HTERT RPE-1 (cell line): Measurements from ENCODE around the gene LZTR1.
"Not testable (repeated sequence)": the region's sequence is repeated elsewhere in the genome, so short reads cannot be mapped to it uniquely, and the experiment has no call there.

Experiments used
- in situ Hi-C: fragments of 300-500 bp; cut with MboI; formaldehyde crosslinking; loops from 4 replicates; pipeline ENCODE4 v1.14.3; 2020; ENCODE audit warnings: low sequenced_read_pairs

Gene LZTR1

DNA sequence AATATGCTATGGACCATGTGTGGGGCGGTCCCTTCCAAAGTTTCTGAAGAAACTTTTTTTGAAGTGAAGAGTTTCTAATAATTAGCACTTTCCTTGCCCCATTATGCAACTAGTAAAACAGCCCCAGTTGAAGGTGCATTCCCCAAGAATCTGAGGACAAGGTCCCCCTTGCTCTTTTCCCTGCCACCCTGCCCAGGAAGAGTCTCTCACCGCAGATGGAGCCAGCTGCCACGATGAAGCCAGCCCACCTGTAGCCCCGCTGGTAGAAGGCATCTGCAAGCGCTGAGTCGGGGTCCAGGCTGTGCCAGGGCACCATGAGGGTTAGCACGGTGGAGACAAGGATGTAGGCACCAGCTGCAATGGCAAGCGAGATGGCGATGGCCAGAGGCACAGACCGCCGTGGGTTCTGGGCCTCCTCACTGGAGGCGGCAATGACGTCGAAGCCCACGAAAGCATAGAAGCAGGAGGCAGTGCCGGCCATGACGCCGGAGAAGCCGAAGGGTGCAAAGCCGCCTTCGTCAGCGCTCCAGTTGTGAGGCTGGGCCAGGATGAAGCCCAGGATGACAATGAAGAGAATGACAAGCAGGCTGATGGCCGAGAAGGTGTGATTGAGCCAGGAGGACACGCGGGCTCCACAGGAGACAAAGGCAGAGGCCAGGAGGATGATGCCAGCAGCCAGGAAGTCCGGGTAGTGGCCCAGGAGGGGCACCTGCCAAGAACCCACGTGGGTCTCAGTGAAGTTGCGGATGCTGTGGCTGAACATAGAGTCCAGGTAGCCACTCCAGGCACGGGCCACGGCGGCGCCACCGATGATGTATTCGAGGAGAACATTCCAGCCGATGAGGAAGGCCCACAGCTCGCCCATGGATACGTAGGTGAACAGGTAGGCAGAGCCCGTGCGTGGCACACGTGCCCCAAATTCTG is 48.8 kb downstream of the LZTR1 start:
- in situ Hi-C loops: no loop called here

DNA sequence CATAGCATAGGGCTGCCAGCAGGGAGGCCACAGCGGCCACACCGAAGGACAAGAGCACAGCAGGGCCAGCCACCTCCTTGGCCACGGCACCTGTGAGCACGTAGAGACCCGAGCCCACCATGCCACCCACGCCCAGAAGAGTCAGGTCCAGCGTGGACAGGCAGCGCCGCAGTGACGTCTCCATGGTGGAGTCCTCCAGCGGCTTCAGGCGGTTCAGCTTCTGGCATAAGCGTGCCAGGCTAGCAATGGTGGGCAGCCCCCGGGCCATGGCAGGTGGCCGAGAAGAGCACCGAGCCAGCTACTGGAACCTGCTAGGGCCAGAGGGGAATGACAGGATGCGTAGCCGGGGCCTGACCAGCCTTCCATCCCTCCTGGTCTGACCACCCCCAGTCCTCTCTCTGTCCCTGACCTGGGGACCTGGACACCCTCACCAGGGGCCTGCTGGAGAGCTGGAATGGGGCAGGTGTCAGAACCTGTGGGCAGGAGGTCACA is 49.5 kb downstream of the LZTR1 start:
- in situ Hi-C loops: no loop called here

DNA sequence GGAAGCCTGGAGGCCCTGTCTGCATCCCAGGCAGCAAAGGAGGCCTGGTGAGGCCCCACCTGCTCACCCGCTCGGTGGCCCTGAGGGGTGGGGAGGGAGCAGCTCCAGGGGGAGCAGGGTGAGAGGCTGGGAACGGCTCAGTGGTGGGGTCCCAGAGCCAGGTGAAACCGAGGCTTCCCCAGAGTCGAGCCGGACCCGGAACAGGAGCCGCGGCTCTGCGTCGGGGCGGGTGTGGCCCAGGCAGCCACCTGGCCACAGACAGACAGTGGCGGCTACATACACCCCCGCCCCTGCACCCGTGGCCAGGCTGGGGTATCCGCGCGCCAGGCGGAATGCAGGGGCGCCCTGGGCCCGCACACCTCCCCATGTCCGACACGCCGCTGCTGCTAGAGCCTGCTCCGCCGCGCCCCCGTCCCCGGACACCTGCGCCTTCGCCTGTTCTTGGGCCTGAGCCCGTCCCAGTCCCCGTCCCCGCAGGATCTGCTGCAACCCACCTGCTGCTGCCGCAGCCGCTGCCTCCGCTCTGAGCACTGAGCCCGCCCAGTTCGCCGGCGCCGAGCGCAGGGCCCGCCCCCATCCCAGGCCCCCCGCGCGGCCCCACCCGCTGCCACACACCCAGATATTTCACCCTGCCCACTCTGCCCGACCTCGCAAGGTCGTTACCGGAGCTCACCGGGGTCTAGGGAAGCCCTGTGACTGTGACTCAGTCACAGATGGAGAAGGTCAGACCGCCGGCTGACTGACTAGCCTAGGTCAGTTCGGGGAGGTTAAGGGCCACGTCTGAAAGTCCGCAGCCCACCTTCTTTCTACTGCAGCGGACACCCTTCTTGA is 50.2 kb downstream of the LZTR1 start, which contains the start of gene SLC7A4:
Gene SLC7A4, minus strand, starts transcription at position 525 of the 831 bp plus-strand sequence. CDS start 749 bp downstream, outside the sequence.
- in situ Hi-C loops: no loop called here

DNA sequence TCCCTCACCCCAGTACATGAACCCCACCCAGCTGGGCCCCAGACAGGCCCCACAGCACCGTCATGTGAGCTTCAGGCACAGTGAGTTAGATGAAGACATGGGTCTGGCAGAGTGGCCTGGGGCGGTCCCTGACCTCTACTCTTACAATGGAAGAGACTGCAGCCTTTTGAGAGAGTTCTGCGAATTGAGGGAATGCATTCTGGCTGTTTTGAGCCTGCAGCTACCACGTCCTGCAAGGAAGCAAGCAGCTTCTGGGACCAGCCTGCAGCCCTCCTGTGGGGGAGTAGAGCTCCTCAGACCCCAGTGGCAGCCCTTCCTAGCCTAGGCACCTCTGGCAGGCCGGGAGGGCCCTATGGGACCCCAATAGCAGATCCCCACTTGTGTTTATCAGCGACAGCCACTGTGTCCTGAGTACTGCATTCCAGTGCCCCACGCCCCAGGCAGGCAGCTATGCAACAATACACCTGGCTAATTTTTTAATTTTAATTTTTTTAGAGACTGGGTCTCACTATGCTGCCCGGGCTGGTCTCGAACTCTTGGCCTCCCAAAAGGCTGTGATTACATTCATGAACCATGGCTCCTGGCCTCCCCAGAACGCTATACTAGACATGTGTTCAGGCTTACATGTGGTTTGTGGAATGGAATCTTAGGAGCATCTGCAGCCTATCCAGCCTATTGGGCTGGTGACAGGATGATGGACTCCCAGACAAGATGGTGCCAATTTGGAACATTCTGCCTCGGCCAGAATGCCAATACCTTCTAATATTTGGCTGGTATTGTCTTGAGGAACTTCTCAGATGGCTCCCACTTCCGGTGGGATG is 51.0 kb downstream of the LZTR1 start:
- in situ Hi-C loops: no loop called here

DNA sequence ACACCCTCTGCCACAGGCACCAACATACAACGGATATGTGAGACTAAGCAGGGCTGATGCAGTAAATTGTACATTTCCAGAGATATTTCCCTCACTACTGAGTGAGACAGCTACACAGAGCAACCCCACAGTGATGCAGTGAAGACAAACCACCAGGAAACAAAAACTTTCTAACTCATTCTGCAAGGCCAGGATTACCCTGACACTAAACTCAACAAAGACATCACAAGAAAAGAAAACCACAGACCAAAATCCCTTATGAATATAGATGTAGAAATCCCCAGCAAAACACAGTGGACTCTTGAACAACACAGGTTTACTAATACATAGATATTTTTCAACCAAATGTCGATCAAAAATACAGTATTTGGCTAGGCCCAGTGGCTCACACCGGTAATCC is 51.8 kb downstream of the LZTR1 start:
- in situ Hi-C loops: no loop called here

DNA sequence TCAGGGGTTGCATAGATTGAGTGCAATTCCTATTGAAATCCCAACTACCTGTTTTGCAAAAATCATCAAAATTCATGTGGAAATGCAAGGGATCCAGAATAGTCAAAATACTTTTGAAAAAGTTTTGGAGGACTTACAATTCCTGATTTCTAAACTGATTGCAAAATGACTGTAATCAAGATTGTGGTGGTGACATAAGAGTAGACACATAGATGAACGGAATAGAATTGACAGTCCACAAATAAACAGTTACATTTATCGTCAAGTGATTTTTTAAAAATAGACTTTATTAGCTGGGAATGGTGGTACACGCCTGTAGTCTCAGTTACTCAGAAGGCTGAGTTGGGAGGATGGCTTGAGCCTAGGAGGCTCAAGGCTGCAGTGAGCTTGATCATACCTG is 52.9 kb downstream of the LZTR1 start:
- in situ Hi-C loops: no loop called here

DNA sequence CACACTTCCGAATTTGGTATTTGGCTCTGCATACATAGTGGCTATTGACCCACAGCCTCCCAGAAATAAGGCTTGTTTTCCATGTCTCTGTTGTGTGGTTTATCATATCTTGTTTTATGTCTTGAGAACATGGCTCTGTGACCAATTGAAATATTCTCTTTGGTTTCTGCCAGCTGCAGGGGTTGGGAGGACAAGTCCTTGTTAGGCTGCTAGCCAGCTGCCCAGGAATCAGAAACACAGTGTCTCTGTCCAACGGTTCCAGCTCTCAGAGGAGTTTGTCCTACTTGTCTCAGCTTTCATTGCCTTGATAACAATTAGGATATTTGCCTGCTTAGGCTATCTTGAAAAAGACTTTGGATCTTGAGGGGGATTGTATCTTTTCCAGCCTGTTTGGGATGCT is 56.3 kb downstream of the LZTR1 start:
- in situ Hi-C loops: no loop called here

DNA sequence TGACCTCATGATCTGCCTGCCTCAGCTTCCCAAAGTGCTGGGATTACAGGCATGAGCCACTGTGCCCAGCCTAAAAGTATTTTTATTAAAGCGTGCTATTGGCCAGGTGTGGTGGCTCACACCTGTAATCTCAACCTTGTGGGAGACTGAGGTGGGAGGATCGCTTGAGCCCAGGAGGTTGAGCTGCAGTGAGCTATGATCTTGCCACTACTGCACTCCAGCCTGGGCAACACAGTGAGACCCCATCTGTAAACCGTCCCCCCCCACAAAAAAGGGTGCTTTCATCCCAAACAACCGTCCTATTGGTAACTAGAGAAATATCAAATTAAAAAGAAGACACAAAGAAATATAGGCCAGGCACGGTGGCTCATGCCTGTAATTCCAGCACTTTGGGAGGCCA is 57.1 kb downstream of the LZTR1 start:
- in situ Hi-C loops: not testable (repeated sequence)

DNA sequence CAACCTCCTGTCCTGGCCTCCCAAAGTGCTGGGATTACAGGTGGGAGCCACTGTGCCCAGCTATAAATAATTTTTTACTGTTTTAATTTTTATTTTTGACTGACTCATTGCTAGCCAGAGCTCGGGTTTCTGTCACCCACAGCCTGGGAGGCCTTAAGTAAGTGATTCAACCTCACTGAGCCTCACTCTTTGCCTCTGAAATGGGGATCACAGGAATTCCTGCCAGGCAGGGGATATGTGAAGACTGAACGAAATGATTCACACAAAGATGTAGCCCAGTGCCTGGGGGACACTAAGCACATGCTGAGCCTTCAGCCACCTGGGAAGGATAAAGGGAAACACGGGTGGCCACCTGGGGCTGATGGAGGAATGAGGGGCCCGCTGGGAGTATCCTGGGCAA is 59.8 kb downstream of the LZTR1 start:
- in situ Hi-C loops: no loop called here

DNA sequence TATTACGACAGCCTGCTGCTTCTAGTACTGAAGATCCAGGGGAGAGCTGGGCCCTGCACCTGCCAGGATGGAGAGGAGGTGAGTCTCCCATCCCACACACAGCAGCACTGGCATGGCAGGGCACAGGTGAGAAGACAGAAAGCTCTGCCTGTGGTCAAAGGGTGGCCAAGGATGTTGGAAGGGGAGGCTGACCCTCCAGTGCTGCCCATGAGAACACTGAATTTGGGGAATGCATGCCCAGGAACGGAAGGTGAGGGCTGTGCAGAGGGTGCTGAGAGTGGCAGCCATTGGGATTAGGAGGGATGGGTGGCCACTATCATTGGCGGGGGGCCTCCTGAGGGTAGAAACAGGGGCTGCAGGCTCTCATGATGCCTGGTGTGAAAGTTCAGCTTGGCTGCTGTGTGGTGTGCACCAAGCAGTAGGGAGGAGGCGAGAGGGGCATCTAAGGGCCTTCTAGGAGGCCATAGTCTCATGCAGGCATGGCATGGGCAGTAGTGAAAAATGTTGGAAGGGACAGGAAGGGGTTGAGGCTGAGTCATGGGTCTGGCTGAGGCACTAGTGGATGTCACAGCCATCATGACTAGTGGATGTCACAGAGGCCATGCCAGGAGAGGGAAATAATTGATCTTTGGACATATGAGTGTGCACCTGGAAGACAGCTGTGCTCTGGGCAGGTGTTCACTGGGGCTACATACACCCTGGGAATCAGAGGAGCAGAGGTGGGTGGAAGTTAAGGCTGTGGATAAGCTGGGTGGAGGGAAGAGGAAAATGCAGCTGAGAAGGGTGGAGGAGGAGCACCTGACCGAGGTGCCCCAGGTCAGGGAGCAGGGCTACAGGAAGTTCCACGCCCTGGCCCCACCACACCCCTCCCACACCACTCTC is 61.1 kb downstream of the LZTR1 start:
- in situ Hi-C loops: no loop called here

DNA sequence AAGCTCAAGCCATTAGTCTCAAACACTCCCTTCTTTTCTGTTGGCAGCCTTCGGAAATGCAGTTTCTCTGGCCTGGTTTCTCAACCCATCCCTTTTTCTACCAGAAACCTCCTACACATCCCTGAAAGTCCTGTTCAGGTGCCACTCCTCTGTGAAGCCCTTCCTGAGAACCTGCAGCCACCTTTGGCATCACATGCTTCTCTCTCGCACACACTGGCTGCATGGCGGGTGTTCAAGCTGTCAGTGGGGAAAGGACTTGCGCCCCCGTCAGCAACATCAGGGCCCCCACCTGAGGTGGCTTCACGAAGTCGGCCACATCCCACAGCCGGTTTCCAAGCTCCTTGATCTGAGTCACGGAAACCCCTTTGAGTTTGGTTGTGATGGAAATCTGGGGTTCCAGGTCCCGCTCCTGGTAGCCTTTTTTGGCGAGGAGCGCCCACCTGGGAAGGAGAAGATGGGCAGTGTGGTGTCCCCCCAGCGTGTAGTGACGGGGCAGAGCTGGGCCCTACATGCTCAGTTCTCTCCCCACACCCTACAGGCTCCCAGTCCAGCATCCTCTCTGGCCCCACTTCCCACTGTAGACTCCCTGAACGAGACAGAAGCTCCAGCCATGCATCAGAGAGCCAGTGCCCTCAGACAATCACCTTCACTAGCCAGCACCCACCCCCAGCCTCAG is 61.9 kb downstream of the LZTR1 start:
- in situ Hi-C loops: no loop called here

DNA sequence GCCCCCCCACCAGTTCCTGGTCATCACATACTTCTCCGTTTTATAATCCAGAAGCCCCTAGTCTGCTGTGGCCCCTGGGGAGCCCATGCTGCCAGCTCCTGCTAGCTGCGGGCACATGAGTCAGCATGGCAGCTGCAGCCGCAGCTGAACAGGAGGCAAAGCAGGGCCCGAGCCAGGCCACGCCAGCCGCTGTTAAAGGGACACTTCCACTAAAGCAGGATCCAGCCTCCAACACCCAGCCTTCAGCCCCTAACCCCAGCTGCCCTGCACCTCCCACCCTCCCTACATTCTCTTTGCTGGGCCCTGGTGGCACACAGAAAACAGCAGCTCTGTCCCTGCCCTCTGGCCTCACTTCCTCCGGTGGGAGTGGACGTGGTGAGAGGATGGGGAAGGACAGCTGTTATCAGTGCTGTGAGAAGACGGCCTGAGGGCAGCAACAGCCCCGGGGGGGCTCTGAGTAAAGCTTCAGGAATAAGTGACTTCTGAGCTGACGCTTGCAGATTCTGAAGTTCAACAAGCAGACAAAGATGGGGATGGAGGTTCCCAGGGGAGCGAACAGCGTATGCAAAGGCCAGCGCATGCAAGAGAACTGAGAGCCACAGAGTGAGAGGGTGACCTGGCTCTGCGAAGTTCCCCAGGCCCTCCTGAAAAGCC is 63.0 kb downstream of the LZTR1 start:
- in situ Hi-C loops: no loop called here

DNA sequence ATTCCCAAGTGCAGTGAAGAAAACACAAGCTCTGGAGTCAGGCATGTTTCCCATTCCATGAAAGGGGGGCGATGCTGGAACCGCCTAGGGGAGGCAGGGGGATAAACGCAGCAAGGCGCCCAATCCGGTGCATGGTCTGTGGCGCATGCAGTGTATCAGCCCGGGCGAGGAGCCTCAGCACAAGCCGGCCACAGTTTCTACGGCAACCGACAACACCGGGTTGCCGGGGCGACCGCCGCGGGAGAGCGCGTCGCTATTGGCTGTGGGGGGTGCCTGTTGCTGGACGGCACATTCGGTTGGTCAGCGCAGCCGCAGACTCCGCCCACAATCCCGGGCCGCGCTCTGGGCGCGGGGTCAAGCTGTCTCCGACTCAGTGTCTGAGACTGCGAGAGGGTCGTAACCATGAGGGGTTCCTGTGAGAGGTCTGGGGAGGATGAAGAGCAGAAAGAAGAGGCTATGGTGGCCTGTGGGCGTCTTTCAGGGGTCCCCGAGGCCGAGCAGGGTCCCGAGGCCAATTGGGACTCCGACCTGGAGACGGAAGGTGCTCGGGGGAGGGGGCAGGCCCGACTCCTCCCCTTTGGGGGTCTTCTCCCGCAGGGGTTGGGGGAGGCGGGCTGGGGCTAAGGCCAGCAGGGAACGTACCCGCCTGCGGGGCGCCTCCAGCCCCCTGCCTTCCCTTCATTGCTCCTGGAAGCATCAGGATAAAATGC is 63.6 kb downstream of the LZTR1 start, which contains the start of gene LRRC74B:
Gene LRRC74B, plus strand, starts transcription at position 362 of the 710 bp plus-strand sequence. Its CDS starts 41 bp downstream, at position 403.
- in situ Hi-C loops: no loop called here

DNA sequence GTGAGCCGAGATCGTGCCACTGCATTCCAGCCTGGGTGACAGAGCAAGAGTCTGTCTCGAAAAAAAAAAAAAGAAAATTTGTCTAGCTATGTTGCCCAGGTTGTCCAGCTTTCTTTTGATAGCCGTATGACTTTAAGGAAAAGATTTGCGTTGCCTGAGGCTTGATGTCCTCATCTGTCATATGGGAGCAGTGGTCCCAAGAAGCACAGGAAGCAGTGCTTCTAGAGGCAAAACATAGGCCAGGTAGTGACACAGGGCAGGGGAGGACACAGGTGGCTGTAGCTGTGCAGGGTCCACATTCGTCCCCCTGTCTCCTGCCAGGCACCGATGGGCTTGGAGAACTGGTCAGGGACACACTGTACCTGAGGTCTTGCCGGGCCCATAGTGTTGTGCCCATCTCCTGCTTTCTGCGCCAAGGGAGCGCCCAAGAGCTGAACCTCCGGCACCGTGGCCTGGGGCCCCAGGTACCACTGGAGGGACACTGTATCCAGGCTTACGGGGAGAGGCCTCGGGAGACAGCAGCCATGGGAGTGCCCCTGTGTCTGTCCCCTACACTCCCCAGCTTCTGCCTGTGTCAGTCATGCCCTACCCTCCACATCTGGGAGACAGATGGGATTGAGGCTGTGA is 65.1 kb downstream of the LZTR1 start:
- in situ Hi-C loops: no loop called here

DNA sequence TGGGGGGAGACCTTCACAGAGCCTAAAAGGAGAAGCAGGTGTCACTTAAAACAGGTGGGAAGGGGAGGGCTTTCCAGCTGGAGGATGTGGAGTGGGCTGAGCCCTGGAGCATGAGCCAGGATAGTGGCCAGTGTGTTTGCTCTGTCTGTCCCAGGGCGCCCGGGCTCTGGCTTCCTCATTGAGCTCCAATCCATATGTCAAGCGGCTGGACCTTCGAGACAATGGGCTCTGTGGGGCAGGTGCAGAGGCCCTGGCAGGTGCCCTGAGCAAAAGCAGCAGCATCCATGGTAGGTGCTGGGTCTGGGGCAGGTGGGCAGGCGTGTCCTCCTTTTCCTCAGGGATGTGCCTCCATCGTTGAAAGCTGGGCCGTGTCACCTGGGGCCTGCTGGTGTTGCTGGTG is 65.6 kb downstream of the LZTR1 start:
- in situ Hi-C loops: no loop called here

DNA sequence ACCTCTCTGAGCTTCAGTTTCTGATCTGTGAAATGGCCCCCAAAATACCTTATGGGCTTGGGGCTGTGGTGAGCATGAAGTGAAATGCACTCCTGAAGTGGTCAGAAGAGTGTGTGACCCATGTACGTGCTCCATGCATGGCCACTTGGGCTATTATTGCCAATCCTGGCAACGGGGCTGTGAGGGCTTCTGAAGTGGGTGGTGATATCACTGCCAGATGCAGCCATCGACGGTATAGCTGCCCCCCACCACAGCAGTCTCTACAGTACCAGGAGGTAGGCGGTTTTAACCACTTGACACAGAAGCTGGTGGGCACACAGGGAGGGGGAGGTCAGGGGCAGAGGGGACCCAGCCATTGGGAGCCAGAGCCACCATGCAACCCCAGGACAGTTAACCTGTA is 66.4 kb downstream of the LZTR1 start:
- in situ Hi-C loops: not testable (repeated sequence)
